HG03565 (cell line): ENCODE measurements around the gene ABCG4.
"Not testable (repeated sequence)": the region's sequence is repeated elsewhere in the genome, so short reads cannot be mapped to it uniquely, and the experiment has no call there.

ENCODE experiments used
- ATAC-seq: cut with Tn5 transposase; IDR thresholded peaks from one replicate; pipeline ENCODE4 v1.9.1; 2021; ENCODE audit warnings: mild to moderate bottlenecking, moderate library complexity; ENCODE audit not compliant: unreplicated experiment

The ABCG4 gene

GRCh38 chr11:119115484-119116234, 33.2 kb upstream of the ABCG4 start:
- ATAC-seq = no peak

- no peak for ATAC-seq
Measured at GRCh38 chr11:119116235-119116594, 32.6 kb upstream of the ABCG4 start.

- ATAC-seq = no peak
Measured at GRCh38 chr11:119116601-119117000, 32.3 kb upstream of the ABCG4 start.

GRCh38 chr11:119117004-119117706, 31.7 kb upstream of the ABCG4 start:
- ATAC-seq = no peak

GRCh38 chr11:119118227-119118626, 30.6 kb upstream of the ABCG4 start:
- no peak for ATAC-seq

GRCh38 chr11:119118946-119119345, 29.9 kb upstream of the ABCG4 start:
- no peak for ATAC-seq

GRCh38 chr11:119120639-119121007, 28.2 kb upstream of the ABCG4 start:
- no peak for ATAC-seq

- peak; percentile 93 for ATAC-seq
Measured at GRCh38 chr11:119121008-119121810, 27.6 kb upstream of the ABCG4 start, which contains the start of gene HINFP. HINFP (plus strand) TSS chr11:119121580; CDS start chr11:119126945, 5,365 bp downstream.

GRCh38 chr11:119121811-119122124, 27.1 kb upstream of the ABCG4 start:
- ATAC-seq = no peak

GRCh38 chr11:119125821-119126220, 23.0 kb upstream of the ABCG4 start:
- ATAC-seq = no peak

- no peak for ATAC-seq
Measured at GRCh38 chr11:119126675-119127268, 22.1 kb upstream of the ABCG4 start.

- ATAC-seq = no peak
Measured at GRCh38 chr11:119130662-119131061, 18.2 kb upstream of the ABCG4 start.

GRCh38 chr11:119134389-119134978, 14.4 kb upstream of the ABCG4 start:
- no peak for ATAC-seq

- ATAC-seq = not testable (repeated sequence)
Measured at GRCh38 chr11:119139276-119139675, 9.6 kb upstream of the ABCG4 start.

- ATAC-seq = no peak
Measured at GRCh38 chr11:119144825-119145486, 3.9 kb upstream of the ABCG4 start.

- no peak for ATAC-seq
Measured at GRCh38 chr11:119145551-119145950, 3.3 kb upstream of the ABCG4 start.

GRCh38 chr11:119147604-119148333, 1.1 kb upstream of the ABCG4 start:
- no peak for ATAC-seq

GRCh38 chr11:119148720-119149017, 183 bp upstream of the ABCG4 start:
- no peak for ATAC-seq

GRCh38 chr11:119149786-119150275, 979 bp downstream of the ABCG4 start:
- no peak for ATAC-seq

- no peak for ATAC-seq
Measured at GRCh38 chr11:119152043-119152442, 3.2 kb downstream of the ABCG4 start.
